ENCODE measurements around the gene COL23A1. TPM values are rescaled to one million over a fixed set of nuclear protein-coding genes. Genes with fewer than 3 reads are reported as not detected.

Gene COL23A1
- total and polyA plus RNA-seq, 2 of the 8 experiments (the other 6 are each of a cell fraction or from before 2014, with no cell fraction given) = 3.1 to 4.7 TPM

DNA sequence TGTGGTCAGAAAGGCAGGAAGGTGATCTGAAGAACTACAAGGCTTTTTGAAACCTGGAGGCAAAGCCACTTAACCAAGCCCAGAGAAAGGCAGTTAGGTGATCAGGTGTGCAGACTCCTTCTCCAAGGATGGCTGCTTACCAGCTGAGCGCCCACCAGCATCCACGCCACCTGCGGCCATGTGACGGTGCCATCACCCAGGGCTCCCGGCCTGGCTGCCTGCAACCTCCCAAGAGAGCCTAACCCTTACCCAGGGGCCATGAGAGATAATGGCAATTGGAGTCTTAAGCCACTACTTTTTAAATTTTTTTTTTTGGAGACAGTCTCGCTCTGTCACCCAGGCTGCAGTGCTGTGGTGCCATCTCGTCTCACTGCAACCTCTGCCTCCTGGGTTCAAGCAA lies 324.4 kb downstream of the COL23A1 start (continued):
- no peak for TF ChIP-seq CEBPB (IDR thresholded peaks at IDR 0.05; ENCODE audit: low read depth, low read length)
- TF ChIP-seq RAD21 (IDR thresholded peaks at IDR 0.05 in 1 of 2, conservative IDR thresholded peaks at IDR 0.05 in 1 of 2; ENCODE audit: low read depth in 2 of 2, low read length in 2 of 2) = no peak
- no peak for TF ChIP-seq MAFK (IDR thresholded peaks at IDR 0.05; ENCODE audit: low read depth, low read length)
- TF ChIP-seq POLR2AphosphoS5 (IDR thresholded peaks at IDR 0.05; ENCODE audit: low read depth, low read length) = no peak
- no peak for TF ChIP-seq CTBP2 (IDR thresholded peaks at IDR 0.05; ENCODE audit: borderline replicate concordance, insufficient read depth, insufficient read length, low read length)
- no peak for TF ChIP-seq KDM4A (IDR thresholded peaks at IDR 0.05; ENCODE audit: low read depth, low read length, severe bottlenecking)
- no peak for TF ChIP-seq MAX (IDR thresholded peaks at IDR 0.05)

All from H1 (cell line).